ENCODE data around the gene NXPE3.

DNA sequence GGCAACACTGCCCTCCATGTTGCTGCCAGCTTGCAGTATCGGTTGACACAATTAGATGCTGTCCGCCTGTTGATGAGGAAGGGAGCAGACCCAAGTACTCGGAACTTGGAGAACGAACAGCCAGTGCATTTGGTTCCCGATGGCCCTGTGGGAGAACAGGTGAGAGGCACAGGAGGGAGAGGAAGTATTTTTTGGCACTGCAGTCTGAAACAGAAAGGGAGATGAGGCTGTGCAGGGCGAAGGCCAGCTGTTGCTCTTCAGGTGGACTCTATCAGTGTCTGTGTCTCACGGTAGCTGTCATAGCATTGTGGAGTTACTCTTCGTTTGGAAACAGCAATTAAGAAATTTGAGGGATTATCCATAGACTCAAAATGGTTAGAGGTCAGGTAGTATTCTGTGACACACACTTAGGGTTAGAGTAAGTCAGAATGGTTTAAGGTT is 78.3 kb downstream of the NXPE3 start:
- no peak for TF ChIP-seq RAD21 (conservative IDR thresholded peaks at IDR 0.05)
- TF ChIP-seq, protein P1, sequence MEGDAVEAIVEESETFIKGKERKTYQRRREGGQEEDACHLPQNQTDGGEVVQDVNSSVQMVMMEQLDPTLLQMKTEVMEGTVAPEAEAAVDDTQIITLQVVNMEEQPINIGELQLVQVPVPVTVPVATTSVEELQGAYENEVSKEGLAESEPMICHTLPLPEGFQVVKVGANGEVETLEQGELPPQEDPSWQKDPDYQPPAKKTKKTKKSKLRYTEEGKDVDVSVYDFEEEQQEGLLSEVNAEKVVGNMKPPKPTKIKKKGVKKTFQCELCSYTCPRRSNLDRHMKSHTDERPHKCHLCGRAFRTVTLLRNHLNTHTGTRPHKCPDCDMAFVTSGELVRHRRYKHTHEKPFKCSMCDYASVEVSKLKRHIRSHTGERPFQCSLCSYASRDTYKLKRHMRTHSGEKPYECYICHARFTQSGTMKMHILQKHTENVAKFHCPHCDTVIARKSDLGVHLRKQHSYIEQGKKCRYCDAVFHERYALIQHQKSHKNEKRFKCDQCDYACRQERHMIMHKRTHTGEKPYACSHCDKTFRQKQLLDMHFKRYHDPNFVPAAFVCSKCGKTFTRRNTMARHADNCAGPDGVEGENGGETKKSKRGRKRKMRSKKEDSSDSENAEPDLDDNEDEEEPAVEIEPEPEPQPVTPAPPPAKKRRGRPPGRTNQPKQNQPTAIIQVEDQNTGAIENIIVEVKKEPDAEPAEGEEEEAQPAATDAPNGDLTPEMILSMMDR (IDR thresholded peaks at IDR 0.05; ENCODE audit: poor library complexity, severe bottlenecking): no peak
- TF ChIP-seq, protein P2, sequence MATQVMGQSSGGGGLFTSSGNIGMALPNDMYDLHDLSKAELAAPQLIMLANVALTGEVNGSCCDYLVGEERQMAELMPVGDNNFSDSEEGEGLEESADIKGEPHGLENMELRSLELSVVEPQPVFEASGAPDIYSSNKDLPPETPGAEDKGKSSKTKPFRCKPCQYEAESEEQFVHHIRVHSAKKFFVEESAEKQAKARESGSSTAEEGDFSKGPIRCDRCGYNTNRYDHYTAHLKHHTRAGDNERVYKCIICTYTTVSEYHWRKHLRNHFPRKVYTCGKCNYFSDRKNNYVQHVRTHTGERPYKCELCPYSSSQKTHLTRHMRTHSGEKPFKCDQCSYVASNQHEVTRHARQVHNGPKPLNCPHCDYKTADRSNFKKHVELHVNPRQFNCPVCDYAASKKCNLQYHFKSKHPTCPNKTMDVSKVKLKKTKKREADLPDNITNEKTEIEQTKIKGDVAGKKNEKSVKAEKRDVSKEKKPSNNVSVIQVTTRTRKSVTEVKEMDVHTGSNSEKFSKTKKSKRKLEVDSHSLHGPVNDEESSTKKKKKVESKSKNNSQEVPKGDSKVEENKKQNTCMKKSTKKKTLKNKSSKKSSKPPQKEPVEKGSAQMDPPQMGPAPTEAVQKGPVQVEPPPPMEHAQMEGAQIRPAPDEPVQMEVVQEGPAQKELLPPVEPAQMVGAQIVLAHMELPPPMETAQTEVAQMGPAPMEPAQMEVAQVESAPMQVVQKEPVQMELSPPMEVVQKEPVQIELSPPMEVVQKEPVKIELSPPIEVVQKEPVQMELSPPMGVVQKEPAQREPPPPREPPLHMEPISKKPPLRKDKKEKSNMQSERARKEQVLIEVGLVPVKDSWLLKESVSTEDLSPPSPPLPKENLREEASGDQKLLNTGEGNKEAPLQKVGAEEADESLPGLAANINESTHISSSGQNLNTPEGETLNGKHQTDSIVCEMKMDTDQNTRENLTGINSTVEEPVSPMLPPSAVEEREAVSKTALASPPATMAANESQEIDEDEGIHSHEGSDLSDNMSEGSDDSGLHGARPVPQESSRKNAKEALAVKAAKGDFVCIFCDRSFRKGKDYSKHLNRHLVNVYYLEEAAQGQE (IDR thresholded peaks at IDR 0.05; ENCODE audit: borderline replicate concordance): no peak
